ENCODE results near the gene TMEM138.
"Not testable (repeated sequence)": the region's sequence is repeated elsewhere in the genome, so short reads cannot be mapped to it uniquely, and the experiment has no call there.

TMEM138 gene

DNA sequence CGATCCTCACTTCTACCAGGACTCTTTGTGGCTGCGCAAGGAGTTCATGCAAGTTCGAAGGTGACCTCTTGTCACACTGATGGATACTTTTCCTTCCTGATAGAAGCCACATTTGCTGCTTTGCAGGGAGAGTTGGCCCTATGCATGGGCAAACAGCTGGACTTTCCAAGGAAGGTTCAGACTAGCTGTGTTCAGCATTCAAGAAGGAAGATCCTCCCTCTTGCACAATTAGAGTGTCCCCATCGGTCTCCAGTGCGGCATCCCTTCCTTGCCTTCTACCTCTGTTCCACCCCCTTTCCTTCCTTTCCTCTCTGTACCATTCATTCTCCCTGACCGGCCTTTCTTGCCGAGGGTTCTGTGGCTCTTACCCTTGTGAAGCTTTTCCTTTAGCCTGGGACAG lies 6.5 kb downstream of the TMEM138 start:
- H3K4me3 Mint-ChIP-seq: no peak overlapping the region
- H3K27me3 Mint-ChIP-seq (ENCODE audit: low read depth): no peaks in the 10 kb centered on the region
- peak overlapping the region; percentile 21 for H3K27ac Mint-ChIP-seq
- H3K9me3 Mint-ChIP-seq: peaks cover 4% of the 10 kb centered on the region
- peaks cover 11% of the 10 kb centered on the region for H3K4me1 Mint-ChIP-seq (ENCODE audit: low read depth)
- peaks cover 31% of the 10 kb centered on the region for H3K36me3 Mint-ChIP-seq (ENCODE audit: low read depth)

DNA sequence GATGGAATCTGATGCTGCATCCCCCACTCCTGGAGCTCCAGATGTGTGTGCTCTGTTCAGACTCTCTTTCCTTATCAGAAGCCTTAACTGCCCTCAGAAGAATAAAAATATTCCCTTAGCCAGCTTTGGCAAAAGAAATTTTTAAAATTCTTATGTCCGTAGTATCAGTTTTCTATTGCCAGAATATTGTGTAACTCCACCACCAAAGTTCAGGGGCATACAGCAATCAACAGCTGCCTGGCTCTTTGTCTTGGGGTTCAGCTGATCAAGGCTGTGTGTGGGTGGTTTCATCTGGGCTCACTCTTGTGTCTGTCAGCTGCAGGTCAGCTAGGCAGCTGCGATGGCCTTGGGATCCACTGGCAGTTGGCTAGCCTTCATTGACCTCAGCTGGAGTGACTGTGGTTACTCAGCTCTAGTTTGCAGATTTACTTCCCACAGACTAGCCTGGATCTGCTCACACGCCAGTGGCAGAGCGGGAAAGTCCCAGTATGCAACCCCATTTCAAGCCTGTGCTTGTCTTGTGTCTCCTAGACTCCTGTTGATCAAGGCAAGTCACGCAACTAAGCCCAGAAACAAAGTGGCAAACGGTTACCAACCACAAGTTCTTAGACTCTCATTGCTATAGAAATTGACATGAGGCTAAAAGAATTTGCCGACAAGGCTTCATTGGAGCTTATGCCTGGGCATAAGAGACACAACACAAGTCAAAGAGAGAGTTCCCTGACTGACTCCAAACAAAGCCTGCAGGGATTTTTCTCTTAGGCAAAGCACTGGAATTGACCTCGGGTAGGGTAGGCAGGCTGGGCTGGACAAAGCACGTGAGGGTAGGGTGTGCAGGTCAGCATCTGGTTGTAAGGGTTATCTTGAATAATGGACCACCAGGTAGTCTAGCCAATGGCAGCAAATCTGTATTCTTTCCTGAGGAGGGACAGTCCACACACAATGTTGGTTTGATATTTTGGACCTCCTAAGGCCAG lies 7.5 kb downstream of the TMEM138 start:
- Mint-ChIP-seq H3K36me3 (ENCODE audit: low read depth) (peaks cover 31% of the 10 kb centered on the region), H3K9me3 (peaks cover 4% of the 10 kb centered on the region), H3K27ac (no peak overlapping the region), H3K27me3 (ENCODE audit: low read depth) (no peaks in the 10 kb centered on the region), H3K4me3 (no peak overlapping the region), H3K4me1 (ENCODE audit: low read depth) (peaks cover 7% of the 10 kb centered on the region)

DNA sequence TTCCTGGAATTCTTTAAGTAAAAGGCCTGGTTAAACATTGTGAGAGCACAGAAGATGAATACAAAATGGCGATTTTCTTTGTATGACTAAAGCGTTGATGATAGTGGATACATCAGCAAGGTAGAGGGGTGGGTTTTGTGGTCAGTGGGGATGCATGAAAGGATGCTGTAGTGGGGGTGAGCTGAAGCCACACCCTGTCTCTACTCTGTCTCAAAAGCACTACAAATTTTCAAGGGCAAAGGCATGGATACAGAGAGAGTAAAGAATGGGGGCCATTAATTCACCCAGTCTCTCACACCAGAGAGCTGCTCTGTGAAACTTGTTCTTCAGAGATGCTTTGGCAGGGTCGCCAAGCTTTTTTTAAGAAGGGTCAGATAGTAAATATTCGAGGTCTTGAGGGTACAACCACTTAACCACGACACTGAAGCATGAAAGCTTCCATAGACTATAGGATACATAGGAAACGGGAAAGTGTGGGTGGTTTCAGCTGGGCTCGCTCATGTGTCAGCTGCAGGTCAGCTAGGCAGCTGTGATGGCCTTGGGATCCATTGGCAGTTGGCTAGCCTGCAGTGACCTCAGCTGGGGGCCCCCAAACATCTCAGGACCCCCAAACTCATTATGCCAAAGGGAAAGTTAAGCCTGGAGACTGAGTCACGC lies 8.3 kb downstream of the TMEM138 start:
- peaks cover 34% of the 10 kb centered on the region for H3K36me3 Mint-ChIP-seq (ENCODE audit: low read depth)

DNA sequence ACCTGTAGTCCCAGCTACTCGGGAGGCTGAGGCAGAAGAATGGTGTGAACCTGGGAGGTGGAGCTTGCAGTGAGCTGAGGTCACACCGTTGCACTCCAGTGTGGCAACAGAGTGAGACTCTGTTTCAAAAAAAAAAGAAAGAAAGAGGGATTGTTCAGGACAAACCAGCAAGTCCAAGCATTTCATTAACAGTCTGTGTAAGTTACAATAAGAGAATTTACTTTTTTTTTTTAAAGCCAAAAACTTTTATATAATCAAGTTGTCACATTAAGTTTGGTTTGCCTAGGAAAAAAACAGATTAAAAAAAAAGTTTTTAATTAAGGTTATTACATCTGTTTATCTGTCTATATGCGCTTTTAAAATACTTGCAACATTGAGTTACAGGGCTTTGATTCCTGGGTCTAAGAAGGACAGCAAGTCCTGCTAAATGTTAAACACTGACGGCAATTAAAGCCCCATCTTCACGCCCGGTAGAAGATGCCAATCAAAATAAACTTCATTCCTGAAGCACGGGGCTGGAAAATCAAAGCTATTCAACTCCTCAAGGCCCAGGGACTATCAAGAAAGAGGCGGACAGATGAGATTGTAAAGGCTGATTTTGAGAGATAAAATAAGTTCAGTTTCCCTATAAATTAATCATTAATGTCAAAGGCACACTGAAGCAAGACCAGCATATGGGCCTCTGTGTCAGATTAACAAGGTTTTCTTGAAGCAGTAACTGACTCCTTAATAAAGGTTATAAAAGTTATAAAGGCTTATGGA lies 10.7 kb downstream of the TMEM138 start:
- H3K36me3 Mint-ChIP-seq (ENCODE audit: low read depth): peaks cover 39% of the 10 kb centered on the region
- peaks cover 7% of the 10 kb centered on the region for H3K4me1 Mint-ChIP-seq (ENCODE audit: low read depth)

More for the DNA sequence above, 8.3 kb downstream of the TMEM138 start:
- peaks cover 7% of the 10 kb centered on the region for H3K4me1 Mint-ChIP-seq (ENCODE audit: low read depth)
- H3K27ac Mint-ChIP-seq: no peak overlapping the region
- no peaks in the 10 kb centered on the region for H3K27me3 Mint-ChIP-seq (ENCODE audit: low read depth)
- H3K4me3 Mint-ChIP-seq: no peak overlapping the region
- peaks cover 4% of the 10 kb centered on the region for H3K9me3 Mint-ChIP-seq

DNA sequence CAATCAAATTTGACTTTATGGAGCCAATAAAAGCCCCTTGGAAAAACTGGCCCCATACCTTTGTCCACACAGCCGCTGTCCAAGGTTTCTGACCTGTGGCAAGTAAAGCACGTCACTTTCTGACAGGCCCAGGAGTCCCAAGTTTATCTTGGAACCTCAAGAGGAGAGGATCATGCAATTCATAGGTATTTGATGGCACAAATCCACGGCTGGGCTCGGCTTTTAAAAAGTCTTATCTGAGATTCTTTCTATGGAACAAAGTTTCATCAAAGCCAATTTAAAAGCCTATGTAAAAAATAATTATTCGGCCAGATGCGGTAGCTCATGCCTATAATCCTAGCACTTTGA lies 13.6 kb downstream of the TMEM138 start:
- no peak overlapping the region for H3K4me3 Mint-ChIP-seq
- H3K27me3 Mint-ChIP-seq (ENCODE audit: low read depth): no peaks in the 10 kb centered on the region
- no peaks in the 10 kb centered on the region for H3K4me1 Mint-ChIP-seq (ENCODE audit: low read depth)
- no peak overlapping the region for H3K27ac Mint-ChIP-seq
- peaks cover 4% of the 10 kb centered on the region for H3K9me3 Mint-ChIP-seq
- peaks cover 18% of the 10 kb centered on the region for H3K36me3 Mint-ChIP-seq (ENCODE audit: low read depth)

More for the DNA sequence above, 10.7 kb downstream of the TMEM138 start:
- Mint-ChIP-seq H3K27ac (no peak overlapping the region), H3K9me3 (peaks cover 4% of the 10 kb centered on the region), H3K27me3 (ENCODE audit: low read depth) (no peaks in the 10 kb centered on the region), H3K4me3 (no peak overlapping the region)

DNA sequence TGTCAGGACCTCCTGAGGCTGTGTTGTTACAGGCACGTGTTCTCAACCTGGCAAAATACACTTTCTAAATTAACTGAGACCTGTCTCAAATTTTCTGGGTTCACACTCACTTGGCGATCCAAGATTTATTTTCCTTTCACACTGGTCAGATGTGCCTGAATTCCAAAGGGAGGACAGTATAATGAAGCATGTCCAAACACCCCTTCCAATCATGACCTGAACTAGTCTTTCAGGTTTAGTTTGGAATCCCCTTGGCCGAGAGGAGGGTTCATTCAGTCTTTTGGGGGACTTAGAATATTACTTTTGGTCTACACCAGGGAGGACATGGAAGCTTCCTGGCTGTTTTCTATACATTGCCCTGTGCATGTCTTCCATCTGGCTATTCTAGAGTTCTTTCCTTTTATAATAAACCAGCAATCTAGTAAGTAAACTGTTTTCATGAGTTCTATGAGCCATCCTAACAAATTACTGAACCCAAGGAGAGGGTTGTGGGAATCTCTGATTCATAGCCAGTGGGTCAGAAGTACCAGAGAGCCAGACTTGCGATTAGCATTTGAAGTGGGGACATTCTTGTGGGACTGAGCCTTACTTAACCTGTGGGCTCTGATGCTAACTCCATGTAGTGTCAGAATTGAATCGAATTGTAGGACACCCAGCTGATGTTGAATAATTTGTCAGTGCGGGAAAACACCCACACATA lies 15.4 kb downstream of the TMEM138 start:
- Mint-ChIP-seq H3K27ac (no peak overlapping the region), H3K4me1 (ENCODE audit: low read depth) (no peaks in the 10 kb centered on the region), H3K4me3 (no peak overlapping the region), H3K36me3 (ENCODE audit: low read depth) (peaks cover 10% of the 10 kb centered on the region), H3K9me3 (no peaks in the 10 kb centered on the region), H3K27me3 (ENCODE audit: low read depth) (no peaks in the 10 kb centered on the region)

DNA sequence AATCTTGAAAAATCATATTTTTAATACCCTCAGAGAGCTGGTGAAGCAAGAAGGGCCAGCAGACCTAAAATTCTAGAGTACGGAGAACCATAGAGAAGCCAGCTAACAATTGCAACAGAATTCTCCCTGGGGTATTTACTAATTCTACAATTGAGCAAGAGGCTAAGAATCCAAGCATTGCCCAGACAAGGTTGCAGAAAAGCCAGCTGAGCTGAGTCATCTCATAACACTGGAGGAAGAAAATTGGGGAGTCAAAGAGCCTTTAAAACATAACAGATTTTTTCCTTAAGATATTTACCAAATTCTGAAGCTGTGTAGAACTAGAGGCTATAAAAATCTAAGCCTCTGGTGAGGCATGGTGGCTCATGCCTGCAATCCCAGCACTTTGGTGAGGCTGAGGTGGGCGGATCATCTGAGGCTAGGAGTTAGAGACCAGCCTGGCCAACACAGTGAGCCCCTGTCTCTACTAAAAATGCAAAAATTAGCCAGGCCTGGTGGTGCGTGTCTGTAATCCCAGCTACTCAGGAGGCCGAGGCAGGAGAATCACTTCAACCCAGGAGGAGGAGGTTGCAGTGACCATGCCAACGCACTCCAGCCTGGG lies 16.6 kb downstream of the TMEM138 start:
- Mint-ChIP-seq H3K4me1 (ENCODE audit: low read depth) (no peaks in the 10 kb centered on the region), H3K27me3 (ENCODE audit: low read depth) (no peaks in the 10 kb centered on the region), H3K36me3 (ENCODE audit: low read depth) (peaks cover 7% of the 10 kb centered on the region), H3K27ac (no peak overlapping the region), H3K9me3 (no peaks in the 10 kb centered on the region), H3K4me3 (no peak overlapping the region)

DNA sequence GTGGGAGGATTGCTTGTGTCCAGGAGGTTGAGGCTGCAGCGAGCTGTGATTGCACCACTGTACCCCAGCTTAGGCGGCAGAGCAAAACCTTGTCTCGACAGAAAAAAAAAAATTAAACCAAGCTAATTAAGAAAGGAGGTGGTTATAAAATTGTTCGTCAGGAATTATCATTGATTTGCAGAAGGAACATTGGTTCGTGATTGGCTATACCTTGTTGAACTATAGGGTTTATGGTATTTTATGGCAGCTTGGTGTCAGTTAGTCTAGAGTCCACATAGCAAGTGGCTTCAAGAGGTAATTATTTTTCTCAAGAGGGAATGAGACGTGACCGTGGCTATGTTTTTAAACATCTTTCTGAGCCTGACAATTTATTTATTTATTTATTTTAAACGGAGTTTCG lies 18.7 kb downstream of the TMEM138 start:
- no peaks in the 10 kb centered on the region for H3K27me3 Mint-ChIP-seq (ENCODE audit: low read depth)
- peaks cover 4% of the 10 kb centered on the region for H3K36me3 Mint-ChIP-seq (ENCODE audit: low read depth)
- H3K4me3 Mint-ChIP-seq: no peak overlapping the region
- H3K9me3 Mint-ChIP-seq: no peaks in the 10 kb centered on the region
- peaks cover 8% of the 10 kb centered on the region for H3K4me1 Mint-ChIP-seq (ENCODE audit: low read depth)
- H3K27ac Mint-ChIP-seq: no peak overlapping the region

DNA sequence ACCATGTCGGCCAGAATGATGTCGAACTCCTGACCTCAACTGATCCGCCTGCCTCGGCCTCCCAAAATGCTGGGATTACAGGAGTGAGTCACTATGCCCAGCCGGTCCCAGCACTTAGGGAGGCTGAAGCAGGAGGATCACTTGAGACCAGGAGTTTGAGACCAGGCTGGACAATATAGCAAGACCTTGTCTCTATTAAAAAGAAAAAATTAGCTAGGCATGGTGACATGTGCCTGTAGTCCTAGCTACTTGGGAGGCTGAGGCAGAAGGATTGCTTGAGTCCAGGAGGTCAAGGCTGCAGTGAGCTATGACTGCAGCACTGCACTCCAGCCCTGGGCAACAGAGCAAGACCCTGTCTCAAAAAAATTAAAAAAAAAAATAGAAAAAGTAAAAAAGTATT lies 21.7 kb downstream of the TMEM138 start:
- H3K9me3 Mint-ChIP-seq; H3K4me1 Mint-ChIP-seq (ENCODE audit: low read depth); H3K36me3 Mint-ChIP-seq (ENCODE audit: low read depth); H3K4me3 Mint-ChIP-seq; H3K27ac Mint-ChIP-seq; H3K27me3 Mint-ChIP-seq (ENCODE audit: low read depth): not testable (repeated sequence)

DNA sequence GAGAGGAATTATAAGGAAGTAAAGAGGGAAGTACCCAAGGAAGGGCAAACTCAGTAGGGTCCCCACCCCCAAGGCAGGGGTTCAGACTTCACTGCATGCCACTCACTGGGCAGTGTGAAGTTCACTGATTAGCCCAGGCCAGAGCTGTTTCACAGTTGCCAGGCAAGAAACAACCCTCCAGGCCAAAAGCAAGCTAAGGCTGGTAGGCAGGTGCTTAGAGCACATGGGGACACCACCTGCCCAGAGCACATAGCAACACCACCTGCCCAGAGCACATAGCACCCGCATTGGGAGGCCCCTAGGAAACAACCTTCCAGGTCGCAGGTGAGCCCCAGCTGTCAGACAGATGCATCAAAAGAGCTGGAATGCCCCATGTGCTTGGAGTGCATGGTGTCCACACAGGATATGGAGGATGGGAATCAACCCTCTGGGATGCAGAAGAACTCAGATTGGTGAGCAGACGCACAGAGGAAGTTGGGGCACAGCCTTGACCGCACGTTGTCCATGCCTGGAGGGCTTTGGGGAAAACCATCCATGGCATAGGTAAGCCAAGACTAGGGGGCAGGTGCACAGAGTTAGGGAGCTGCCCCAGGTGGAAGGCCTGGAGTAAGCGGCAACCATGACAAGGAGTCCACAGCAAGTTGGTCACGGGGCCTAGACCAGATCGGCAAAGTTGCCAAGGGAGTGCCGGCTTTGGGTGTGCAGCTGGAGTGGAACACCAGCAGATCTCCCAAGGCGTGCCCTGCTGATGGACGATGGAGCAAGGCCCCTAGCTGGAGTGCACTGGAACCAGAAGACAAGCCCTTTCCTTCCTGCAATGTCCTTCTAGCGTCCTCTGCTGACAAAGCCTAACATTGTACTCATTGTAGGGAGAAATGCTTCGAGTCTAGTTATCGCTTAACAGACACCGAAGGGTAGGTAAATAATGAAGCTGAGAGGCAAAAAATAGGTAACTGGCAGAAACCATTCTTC lies 22.4 kb downstream of the TMEM138 start:
- peaks cover 1% of the 10 kb centered on the region for H3K36me3 Mint-ChIP-seq (ENCODE audit: low read depth)
- peaks cover 8% of the 10 kb centered on the region for H3K4me1 Mint-ChIP-seq (ENCODE audit: low read depth)
- H3K4me3 Mint-ChIP-seq: no peak overlapping the region
- no peak overlapping the region for H3K27ac Mint-ChIP-seq
- peaks cover 3% of the 10 kb centered on the region for H3K9me3 Mint-ChIP-seq
- no peaks in the 10 kb centered on the region for H3K27me3 Mint-ChIP-seq (ENCODE audit: low read depth)

DNA sequence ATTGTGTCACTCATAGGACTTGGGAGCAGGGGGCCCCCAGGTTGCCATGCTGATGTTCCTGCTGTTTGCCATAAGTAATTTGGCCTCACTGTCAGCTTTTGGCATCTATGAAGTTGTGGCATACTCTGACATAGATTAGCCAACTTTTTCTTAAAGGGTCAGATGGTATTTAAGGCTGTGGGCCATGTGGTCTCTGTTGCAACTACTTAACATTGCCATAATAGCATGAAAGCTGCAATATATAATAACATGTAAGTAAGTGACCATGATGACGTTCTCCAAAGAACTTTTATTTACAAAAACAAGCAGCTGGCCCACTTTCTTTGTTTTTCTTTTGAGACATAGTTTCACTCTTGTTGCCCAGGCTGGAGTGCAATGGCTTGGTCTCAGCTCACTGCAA lies 28.0 kb downstream of the TMEM138 start:
- Mint-ChIP-seq H3K4me1 (ENCODE audit: low read depth) (peaks cover 23% of the 10 kb centered on the region), H3K4me3 (no peak overlapping the region), H3K27me3 (ENCODE audit: low read depth) (no peaks in the 10 kb centered on the region), H3K9me3 (peaks cover 5% of the 10 kb centered on the region), H3K36me3 (ENCODE audit: low read depth) (peaks cover 6% of the 10 kb centered on the region), H3K27ac (no peak overlapping the region)

DNA sequence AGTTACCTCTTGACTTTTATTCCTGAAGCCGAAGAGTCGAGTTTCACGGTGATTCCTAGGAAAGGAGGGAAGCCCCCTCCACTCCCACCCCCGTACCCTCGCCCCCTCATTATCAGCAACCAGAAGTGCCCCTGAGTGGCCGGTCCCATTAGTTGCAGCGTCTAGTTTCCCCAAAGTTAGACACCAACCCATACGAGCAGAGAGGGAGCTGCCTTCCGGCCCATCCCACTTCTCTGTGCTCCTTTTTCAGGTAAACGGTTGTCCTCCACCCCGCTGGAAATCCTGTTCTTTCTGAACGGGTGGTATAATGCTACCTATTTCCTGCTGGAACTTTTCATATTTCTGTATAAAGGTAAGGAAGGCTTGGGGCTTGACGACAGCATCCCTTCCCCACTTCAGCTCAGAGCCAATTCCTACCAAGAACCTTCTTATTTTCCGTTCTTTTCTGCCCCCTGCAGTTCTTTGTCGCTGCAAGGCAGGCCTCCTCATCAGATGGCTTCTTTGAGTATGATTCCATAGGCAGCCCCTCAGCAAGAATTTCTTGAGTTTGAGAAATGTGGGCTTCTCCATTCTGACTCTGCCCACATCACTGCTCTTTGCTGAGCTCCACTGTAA lies 30.9 kb downstream of the TMEM138 start:
- peaks cover 12% of the 10 kb centered on the region for H3K36me3 Mint-ChIP-seq (ENCODE audit: low read depth)
- H3K9me3 Mint-ChIP-seq: peaks cover 5% of the 10 kb centered on the region
- H3K4me1 Mint-ChIP-seq (ENCODE audit: low read depth): peaks cover 17% of the 10 kb centered on the region
- H3K27me3 Mint-ChIP-seq (ENCODE audit: low read depth): no peaks in the 10 kb centered on the region
- H3K4me3 Mint-ChIP-seq: peak overlapping the region; percentile 90
- peak overlapping the region; percentile 95 for H3K27ac Mint-ChIP-seq

DNA sequence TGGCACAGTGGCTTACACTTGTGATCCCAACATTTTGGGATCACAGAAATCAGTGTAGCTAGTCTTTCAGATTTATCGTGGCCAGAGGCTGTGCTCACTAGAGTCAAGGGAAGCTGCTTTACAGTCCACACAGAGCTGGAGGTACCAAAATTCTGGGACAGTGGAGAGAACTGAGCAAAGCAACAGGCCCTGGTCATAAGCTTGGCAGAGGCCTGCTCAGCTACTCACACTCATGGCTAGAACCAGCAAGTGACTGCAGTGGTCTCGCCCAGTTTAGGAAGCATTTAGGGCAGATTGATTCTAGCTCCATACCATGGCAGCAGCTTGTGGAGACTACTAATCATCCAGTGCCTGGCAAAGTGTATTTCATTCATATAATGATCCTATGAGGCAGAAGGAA lies 39.0 kb downstream of the TMEM138 start:
- peaks cover 2% of the 10 kb centered on the region for H3K4me1 Mint-ChIP-seq (ENCODE audit: low read depth)
- peaks cover 37% of the 10 kb centered on the region for H3K36me3 Mint-ChIP-seq (ENCODE audit: low read depth)
- no peak overlapping the region for H3K4me3 Mint-ChIP-seq
- H3K27ac Mint-ChIP-seq: no peak overlapping the region
- no peaks in the 10 kb centered on the region for H3K27me3 Mint-ChIP-seq (ENCODE audit: low read depth)
- no peaks in the 10 kb centered on the region for H3K9me3 Mint-ChIP-seq

Measured in T-helper 1 cell treated with Interleukin-12 subunit alpha and Interleukin-12 subunit beta and Interleukin-4 antibody, amounts not matched to agents 30 μg/mL and 1 μg/mL, for 36 hours (primary cell).